ENCODE results near the gene GAPDHS. TPM values are rescaled to one million over a fixed set of nuclear protein-coding genes. Genes with fewer than 3 reads are reported as not detected.

Gene GAPDHS
- polyA plus RNA-seq, 3 donors, result not detected

- no peak for DNase-seq (ENCODE audit: extremely low read depth in 1 of 11, low read depth in 9 of 11, low spot score in 4 of 11)
These were observed 18.0 kb downstream of the GAPDHS start for GRCh38 chr19:35551091-35551810.

GRCh38 chr19:35552534-35553384, 19.5 kb downstream of the GAPDHS start:
- DNase-seq (ENCODE audit: extremely low read depth in 1 of 11, low read depth in 9 of 11, low spot score in 4 of 11), result no peak

DNA sequence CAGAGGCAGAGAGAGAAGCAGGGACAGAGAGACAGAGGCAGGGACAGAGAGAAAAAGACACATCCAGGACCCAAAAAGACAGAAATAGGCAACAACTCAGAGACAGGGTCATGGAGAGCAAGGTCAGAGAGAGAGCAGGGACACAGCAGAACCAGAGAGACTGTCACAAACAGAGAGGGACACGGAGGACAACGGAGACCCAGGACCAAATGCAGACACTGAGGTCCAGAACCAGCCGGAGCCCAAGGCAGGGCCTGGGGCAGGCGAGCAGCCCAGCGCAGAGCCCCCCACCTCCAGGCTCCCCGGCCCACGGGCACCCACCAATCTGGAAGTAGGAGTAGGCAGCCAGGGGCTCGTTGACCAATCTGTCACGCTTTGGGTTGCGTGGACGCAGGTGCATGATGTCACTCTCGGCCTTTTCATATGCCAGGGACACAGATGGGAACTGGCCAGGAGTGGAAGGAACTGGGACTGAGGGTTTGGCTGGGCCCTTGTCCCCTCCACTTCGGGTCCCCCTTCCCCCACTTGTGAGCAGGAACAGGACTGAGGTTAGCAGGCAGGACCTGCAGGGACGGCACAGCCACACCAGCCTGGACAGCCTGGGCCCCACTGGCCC, 20.2 kb downstream of the GAPDHS start:
- DNase-seq (ENCODE audit: extremely low read depth in 1 of 11, low read depth in 9 of 11, low spot score in 4 of 11), result no peak

DNA sequence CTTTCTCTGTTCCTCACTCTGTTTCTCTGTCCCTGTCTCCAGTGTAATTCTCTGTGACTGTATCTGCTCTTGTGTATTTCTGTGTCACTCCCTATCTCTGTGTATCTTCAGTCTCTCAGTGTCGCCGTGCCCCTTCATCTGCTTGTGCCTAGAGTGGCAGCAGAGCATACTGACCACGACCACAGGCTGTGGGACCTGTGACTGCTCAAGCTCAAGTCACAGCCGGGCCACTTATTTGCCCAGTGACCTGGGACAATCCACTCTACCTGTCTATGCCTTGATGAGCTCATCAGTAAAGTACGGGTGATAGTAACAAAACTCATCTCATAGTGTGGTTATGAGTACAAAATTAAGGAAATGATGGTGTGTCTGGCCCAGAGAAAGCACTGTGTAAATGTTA, 20.8 kb downstream of the GAPDHS start:
- DNase-seq (ENCODE audit: extremely low read depth in 1 of 11, low read depth in 9 of 11, low spot score in 4 of 11), result no peak

GRCh38 chr19:35555301-35556005, 22.2 kb downstream of the GAPDHS start:
- DNase-seq (ENCODE audit: extremely low read depth in 1 of 11, low read depth in 9 of 11, low spot score in 4 of 11), result no peak

DNA sequence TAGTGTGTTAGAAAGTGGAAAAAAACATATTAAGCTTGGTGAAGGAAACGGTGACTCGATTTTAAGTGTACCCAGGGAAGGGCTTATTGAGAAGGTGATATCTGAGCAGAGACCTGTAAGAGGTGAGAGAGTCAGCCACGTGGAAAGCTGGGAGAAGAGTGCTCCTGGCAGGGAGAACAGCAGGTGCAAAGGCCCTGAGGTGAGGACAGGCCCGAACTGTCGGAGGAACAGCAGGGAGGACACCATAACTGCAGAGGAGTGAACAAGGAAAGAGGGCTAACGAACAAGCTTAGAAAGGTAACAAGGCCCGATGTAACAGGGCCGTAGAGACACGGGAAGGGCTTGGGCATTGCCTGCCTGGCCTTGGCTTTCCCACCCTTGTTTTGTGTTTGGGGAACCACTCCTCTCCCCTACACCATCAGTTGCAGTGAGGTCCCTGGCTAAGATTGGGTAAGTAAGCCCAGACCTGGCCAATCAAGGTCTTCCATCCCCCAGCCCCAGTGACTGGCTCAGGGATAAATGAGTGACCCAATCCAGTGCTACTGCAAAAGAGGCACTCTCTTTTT, 22.9 kb downstream of the GAPDHS start:
- no peak for DNase-seq (ENCODE audit: extremely low read depth in 1 of 11, low read depth in 9 of 11, low spot score in 4 of 11)

DNA sequence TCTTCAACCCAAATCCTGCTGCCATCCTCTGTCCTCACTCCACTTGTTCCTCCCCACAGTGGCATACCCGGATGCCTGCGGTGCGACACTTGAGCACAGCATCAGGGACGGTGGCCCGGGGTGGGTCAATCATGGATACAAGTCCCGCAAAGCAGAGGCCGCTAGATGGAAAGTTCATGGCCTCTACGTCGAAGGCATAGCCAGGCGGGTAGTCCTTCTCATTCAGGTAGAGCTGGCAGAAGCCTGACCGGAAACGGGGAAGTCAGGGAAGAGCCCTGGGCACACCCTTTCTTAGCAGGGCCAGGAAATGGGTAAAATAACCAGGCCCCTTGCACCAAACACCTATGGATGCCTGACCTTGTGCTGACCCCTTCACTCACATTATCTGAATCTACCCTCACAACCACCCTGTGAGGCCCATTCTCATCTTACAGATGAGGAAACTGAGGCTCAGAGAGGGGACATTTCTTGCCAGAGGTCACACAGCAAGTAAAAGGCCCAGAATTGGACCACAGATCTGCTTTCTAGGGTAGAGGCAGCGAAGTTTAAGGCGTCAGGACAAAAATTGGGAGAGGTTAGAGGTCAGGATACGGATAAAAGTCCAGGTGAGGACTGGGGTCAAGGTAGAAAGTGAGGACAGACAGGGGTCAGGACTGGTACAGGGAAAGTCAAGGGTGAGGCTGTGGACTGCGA, 23.7 kb downstream of the GAPDHS start:
- no peak for DNase-seq (ENCODE audit: extremely low read depth in 1 of 11, low read depth in 9 of 11, low spot score in 4 of 11)

DNA sequence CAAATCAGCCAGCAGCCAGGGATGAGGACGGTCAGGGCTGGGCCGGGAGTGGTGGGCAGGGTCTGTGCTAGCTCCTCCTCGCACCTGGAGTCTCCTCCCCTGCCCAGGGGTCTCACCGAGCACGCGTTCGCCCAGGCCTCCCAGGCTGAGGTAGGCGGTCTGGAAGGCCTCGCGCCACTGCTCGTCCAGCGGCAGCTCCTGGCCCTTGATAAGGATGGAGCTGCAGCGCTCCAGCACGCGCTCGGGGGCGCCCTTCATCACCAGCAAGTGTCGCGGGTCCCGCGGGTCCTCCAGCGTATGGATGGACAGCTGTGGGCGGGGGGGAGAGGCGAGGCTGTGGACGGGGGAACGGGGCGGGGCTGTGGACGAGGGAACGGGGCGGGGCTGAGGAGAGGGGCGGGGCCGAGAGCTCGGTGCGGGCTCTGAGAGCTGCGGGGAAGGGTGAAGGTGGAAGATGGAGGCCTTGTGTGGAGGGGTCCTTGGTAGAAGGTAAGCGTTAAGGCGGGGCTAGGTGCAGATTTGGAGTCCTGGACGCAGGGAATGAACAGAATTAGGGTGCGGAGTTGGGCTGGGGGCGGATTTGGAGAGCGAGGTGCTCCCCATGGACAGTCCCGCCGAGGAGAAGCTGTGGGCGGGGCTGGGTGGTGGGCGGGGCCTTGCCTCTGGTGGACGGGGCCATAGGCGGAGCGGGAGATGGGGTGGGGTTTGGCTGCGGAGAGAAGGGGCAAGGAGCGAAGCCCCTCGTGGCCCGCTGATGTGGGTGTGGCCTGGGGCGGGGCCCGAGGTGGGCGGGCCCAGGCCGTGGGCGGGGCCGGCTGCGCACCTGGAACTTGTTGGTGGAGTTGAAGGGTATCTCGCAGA, 24.5 kb downstream of the GAPDHS start:
- peak in 7 of 11 donors; percentile 21 to 62 (median 45) for DNase-seq (ENCODE audit: extremely low read depth in 1 of 11, low read depth in 9 of 11, low spot score in 4 of 11)

DNA sequence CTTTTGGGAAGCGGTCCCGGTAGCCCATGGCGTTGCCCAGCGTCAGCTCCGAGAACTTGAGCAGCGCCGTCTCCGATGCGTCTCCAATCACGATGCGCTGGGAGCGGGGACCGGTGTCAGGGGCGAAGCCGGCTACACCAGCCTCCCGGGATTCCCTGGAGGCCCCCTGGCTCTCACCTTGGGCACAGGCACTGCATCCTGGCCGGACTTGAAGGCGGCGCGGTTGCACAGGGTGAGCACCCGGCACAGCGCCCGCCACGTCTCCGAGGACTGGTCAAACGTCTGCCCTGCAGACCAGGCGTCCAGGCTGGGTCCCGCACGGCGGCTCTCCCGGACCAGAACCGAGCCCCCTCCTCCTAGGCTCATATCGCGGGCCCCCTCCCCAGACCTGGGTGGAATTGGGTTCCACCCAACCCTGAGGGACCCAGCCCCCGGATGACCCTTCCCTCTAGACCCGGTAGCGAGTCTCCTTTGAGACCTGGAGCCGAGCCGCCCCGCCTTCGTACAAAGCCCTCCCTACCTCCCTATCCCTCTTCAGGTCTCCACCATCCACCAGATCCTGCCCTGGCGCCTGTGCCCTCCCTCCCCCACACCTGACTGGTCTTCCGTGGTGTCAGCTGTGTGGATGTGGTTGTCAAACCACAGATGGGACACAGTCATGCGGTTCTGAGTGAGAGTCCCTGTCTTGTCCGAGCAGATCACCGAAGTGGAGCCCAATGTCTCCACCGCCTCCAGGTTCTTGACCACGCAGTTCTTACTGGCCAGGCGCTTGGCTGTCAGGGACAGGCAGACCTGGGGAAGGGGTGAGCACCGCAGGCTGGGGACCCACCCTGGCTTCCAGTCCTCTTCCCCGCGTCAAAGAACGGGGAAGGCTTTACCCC, 25.4 kb downstream of the GAPDHS start:
- no peak for DNase-seq (ENCODE audit: extremely low read depth in 1 of 11, low read depth in 9 of 11, low spot score in 4 of 11)

- DNase-seq (ENCODE audit: extremely low read depth in 1 of 11, low read depth in 9 of 11, low spot score in 4 of 11), result no peak
These were observed 26.0 kb downstream of the GAPDHS start for GRCh38 chr19:35559281-35559659.

- no peak for DNase-seq (ENCODE audit: extremely low read depth in 1 of 11, low read depth in 9 of 11, low spot score in 4 of 11)
These were observed 26.5 kb downstream of the GAPDHS start for GRCh38 chr19:35559781-35560180.

DNA sequence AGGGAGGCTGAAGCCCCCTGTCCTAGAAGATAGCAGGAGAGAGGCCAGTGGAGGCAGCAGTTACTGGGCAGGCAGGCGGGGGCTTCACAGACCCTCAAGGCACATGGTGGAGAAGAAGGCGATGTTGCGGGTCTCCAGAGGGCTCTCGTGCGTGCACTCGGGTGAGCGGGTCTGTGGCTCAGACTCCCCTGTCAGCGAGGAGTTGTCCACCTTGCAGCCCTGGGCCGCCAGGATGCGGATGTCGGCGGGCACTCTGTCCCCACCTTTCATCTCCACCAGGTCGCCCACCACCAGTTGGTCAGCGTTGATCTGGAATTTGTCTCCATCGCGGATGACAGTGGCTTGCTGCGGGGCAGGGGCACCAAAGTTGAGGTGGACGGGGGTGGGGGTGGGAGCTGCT, 27.0 kb downstream of the GAPDHS start:
- DNase-seq (ENCODE audit: extremely low read depth in 1 of 11, low read depth in 9 of 11, low spot score in 4 of 11), result no peak

DNA sequence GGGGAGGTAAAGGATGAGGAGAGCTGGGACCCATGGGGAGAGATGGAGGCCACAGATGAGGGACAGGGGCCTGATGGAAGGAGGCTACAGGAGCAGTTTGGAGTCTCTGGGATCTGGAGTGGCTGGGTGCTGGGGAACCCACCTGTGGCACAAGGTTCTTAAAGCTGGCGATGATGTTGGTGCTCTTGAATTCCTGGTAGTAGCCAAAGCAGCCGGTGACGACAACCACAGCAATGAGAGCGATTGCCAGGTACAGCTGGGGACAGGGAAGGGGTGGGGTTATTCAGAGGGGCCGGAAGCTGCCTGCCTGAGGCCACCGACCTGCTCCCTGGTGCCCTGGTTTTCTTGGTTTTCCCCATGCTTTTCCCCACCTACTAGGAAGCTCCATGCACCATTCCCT, 27.4 kb downstream of the GAPDHS start:
- DNase-seq (ENCODE audit: extremely low read depth in 1 of 11, low read depth in 9 of 11, low spot score in 4 of 11), result no peak

GRCh38 chr19:35561436-35561835, 28.2 kb downstream of the GAPDHS start:
- DNase-seq (ENCODE audit: extremely low read depth in 1 of 11, low read depth in 9 of 11, low spot score in 4 of 11), result no peak

DNA sequence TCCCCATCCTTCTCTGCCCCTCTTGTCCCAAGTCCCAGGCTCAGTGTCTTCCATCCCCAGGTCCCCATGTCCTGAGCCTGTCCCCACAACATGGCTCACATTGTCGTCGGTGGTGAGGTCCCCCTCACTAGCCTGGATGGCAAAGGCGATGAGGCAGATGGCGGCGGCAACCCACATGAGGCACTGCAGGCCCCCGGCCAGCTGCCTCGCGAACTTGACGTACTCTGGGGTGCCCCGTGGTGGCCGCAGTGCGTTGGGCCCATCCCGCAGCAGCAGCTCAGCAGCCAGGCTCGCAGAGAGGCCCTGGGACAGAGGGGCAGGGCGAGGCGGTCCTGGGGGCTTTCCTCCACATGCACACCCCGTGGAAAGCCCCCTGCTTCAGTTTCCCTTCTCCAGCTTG, 29.1 kb downstream of the GAPDHS start:
- DNase-seq (ENCODE audit: extremely low read depth in 1 of 11, low read depth in 9 of 11, low spot score in 4 of 11), result no peak

DNA sequence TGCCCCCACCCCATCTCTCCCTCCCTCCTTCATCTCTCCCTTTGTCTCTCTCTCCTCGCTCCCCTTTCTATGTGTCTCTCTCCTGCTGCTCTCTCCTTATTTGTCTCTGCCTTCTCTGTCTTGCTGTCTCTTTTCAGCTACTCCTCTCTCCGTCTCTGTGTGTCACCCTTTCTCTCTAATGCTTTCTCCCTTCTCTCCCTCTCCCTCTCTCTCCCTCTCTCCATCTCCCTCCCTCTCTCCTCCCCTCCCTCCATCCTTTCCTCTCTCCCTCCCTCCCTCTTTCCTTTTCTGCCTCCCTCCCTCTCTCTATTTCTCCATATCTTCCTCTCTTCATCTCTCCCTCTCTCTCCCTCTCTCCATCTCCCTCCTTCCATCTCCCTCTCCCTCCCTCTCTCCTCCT, 29.5 kb downstream of the GAPDHS start:
- DNase-seq (ENCODE audit: extremely low read depth in 1 of 11, low read depth in 9 of 11, low spot score in 4 of 11), result no peak

Measured in renal cortex interstitium (tissue), 11 donors.